HG03439 (cell line): Measurements from ENCODE around the gene SUSD2.
A peak's percentile ranks its signal among the peaks of the same experiment; 100 is the strongest.

Experiments
- ATAC-seq: cut with Tn5 transposase; IDR thresholded peaks from one replicate; pipeline ENCODE4 v1.9.1; 2021; ENCODE audit warnings: mild to moderate bottlenecking, moderate library complexity; ENCODE audit not compliant: unreplicated experiment

Gene SUSD2

GRCh38 chr22:24148266-24149197, 32.8 kb upstream of the SUSD2 start:
- no peak for ATAC-seq

DNA sequence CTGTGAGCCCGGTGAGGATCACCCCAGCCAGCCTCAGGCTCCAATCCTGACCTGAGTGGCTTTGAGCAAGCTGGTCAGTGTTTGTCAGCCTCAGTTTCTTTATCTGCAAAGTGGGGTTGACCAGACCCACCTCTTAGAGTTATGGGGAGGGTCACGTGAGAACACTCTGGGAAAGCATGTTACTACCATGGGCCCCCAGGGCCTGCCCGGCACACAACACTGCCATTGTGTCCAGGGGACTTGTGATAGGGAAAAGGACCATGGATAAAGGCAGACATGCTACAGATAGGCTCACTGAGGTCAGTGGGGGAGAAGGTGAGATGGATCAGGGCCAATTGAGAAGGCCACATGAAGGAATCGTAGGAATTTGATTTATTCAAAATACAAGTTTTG, 32.1 kb upstream of the SUSD2 start:
- no peak for ATAC-seq

DNA sequence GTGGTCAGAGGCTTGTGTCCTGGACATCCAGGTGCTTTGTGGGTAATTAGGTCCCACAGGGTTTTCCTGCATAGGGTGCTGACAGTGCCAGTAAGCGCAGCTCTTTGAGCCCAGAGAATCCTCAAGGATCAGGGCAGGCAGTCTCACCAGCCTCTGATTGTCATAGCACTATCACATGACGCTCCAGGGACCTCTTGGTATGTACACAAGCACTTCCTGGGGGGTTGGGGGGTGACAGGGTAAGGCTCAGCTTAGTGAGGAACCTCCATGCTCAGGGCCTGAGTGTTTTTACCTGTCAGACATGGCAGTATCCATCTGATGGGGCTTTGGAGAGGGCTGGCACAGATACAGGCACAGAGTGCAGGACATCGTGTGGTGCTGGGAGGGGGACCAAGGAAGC, 27.9 kb upstream of the SUSD2 start:
- ATAC-seq: no peak

- no peak for ATAC-seq
These were observed 27.3 kb upstream of the SUSD2 start for GRCh38 chr22:24153959-24154358.

- no peak for ATAC-seq
These were observed 26.5 kb upstream of the SUSD2 start for GRCh38 chr22:24154826-24155225.

GRCh38 chr22:24155627-24156140, 25.6 kb upstream of the SUSD2 start:
- peak; percentile 33 for ATAC-seq

GRCh38 chr22:24156141-24156912, 25.0 kb upstream of the SUSD2 start:
- ATAC-seq: peak; percentile 40

GRCh38 chr22:24156913-24157821, 24.1 kb upstream of the SUSD2 start:
- peak; percentile 61 for ATAC-seq

GRCh38 chr22:24157822-24158135, 23.5 kb upstream of the SUSD2 start:
- no peak for ATAC-seq

- ATAC-seq: no peak
These were observed 21.6 kb upstream of the SUSD2 start for GRCh38 chr22:24159650-24160049.

- no peak for ATAC-seq
These were observed 20.7 kb upstream of the SUSD2 start for GRCh38 chr22:24160546-24160945.

GRCh38 chr22:24161485-24161884, 19.8 kb upstream of the SUSD2 start:
- ATAC-seq: no peak

DNA sequence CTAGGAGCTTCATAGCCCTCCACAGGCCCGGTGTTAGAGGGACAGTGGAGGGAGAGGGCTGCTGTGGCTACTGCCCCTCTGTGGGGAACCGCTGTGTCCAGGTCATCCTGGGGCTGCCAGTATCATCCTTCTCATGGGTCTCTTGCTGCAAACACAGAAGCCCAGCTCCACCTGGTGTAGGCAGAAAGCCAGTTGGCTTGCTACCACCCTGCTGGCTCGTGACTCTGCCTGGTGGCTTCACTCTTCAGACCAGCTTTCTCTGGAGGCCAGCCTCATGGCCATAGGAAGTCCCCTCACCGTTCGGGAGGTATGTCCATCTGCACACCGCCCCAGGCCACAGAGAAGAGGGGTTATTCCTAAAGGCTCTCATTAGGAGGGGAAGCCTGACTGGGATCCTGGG, 19.4 kb upstream of the SUSD2 start:
- no peak for ATAC-seq

GRCh38 chr22:24162436-24162835, 18.9 kb upstream of the SUSD2 start:
- ATAC-seq: no peak

DNA sequence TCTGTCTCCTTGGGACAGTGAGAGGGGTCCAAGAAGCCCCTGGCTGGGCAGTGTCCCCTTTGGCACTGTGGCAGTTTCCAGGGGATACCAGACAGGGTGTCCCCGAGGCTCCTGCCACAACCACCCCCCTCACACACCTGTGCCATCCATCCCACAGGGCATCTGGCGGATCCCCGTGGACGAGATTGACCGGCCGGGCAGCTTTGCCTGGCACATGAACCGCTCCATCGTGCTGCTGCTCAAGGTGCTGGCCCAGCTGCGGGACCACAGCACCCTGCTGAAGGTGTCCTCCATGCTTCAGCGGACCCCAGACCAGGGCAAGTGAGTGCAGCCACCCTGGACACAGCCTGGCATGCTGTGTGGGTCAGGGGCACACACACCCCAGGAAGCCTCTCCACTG, 17.0 kb upstream of the SUSD2 start:
- ATAC-seq: no peak

DNA sequence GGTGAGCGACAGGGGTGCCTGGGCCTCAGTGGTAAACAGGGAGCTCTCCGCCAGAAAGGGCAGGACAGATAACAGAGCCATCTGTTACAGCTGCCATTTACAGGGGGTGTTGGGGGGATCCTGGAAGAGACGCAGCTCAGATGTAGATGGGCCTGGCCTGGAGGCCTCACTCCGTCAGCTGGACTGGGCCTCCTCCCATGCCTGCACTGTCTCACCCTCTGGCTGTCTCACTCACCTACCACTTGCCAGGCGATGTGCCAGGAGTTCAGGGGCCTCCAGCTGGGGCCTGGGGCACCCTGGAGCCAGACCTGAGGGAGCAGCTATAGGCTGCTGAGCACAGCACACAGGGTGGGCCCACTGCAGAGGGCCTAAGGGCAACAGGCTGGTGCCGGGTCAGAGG, 16.3 kb upstream of the SUSD2 start:
- ATAC-seq: no peak

DNA sequence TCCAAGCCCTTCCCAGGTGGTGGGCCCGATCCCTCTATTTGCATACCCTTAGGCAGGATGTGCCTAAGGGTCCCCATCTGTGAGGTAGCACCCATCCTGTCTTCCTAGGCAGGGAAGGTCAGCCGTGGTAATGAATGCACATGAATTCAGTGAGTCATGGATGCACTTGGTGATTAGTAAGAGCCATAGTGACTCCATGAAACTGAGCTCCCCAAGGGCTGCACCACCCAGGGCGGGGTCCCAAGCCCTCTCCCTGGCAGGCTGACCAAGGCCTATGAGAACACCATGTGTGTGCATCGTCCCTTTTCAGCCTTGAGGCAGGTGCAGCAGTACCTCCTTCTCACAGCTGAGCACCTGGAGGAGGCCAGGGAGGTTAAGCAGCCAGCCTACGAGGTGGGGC, 15.6 kb upstream of the SUSD2 start:
- no peak for ATAC-seq

GRCh38 chr22:24166811-24167210, 14.5 kb upstream of the SUSD2 start:
- ATAC-seq: no peak

GRCh38 chr22:24169439-24170058, 11.7 kb upstream of the SUSD2 start:
- ATAC-seq: no peak

- ATAC-seq: no peak
These were observed 11.1 kb upstream of the SUSD2 start for GRCh38 chr22:24170188-24170587.

DNA sequence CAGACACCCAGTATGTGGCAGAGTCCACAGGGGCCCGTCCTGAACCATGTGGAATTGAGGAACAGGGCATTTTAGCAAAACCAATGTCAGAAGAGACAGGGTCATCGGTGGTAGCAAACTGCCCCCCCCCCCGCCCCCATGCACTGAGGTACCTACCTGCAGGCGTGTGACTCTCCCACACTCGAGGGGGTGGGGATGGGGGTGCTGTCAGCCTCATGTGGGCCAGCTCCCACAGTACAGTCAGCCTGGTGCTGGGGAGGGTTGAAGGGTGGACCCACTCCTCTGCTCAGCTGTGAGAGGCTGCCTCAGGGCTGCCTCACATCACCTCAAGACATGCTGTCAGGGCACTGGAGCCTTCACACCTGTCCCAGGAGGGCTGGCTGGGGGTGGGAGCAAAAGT, 10.7 kb upstream of the SUSD2 start:
- ATAC-seq: no peak
